Uterus (tissue), 2 donors: ENCODE data around the gene GSTT2B.
"Not testable (repeated sequence)": the region's sequence is repeated elsewhere in the genome, so short reads cannot be mapped to it uniquely, and the experiment has no call there.

Experiments used
- POLR2A ChIP-seq, 2 donors: fragments of 450-650 bp; IDR thresholded peaks; one replicate each; pipeline ENCODE4 v1.6.1; 2016; ENCODE audit warnings: antibody characterized with exemption in 2 of 2, mild to moderate bottlenecking in 1 of 2, moderate library complexity in 1 of 2
- TF ChIP-seq, protein P1 (sequence below), 4 experiments: fragments of 200-600 bp in 2 of 4; fragments of 450-650 bp in 2 of 4; sonication (generic) in 2 of 4; IDR thresholded peaks; one replicate each; pipeline ENCODE4 v1.5.1; 2016 to 2019; ENCODE audit warnings: antibody characterized with exemption in 4 of 4, mild to moderate bottlenecking in 2 of 4, moderate library complexity in 1 of 4

DNA sequence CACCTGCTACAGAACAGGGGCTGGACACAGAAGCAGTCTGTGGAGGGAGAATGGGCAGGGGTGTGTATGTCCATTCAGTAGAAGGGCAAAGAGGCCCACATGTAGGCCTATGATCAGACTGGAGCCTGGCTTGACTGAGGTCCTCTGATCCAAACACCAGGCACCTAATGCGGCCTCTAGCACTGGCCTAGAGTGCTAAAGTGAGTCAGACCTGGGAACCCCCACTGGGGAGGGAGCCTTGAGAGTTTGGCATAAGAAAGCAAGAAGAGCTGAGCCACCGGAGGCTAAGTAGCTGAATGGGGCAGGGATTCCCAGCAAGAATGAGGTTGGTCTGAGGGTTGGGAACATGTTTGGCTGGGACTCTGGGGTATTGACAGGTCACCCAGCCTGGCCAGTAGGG, 9.6 kb downstream of the GSTT2B start:
- TF ChIP-seq, protein P1, sequence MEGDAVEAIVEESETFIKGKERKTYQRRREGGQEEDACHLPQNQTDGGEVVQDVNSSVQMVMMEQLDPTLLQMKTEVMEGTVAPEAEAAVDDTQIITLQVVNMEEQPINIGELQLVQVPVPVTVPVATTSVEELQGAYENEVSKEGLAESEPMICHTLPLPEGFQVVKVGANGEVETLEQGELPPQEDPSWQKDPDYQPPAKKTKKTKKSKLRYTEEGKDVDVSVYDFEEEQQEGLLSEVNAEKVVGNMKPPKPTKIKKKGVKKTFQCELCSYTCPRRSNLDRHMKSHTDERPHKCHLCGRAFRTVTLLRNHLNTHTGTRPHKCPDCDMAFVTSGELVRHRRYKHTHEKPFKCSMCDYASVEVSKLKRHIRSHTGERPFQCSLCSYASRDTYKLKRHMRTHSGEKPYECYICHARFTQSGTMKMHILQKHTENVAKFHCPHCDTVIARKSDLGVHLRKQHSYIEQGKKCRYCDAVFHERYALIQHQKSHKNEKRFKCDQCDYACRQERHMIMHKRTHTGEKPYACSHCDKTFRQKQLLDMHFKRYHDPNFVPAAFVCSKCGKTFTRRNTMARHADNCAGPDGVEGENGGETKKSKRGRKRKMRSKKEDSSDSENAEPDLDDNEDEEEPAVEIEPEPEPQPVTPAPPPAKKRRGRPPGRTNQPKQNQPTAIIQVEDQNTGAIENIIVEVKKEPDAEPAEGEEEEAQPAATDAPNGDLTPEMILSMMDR (IDR thresholded peaks at IDR 0.05) = not testable (repeated sequence)
- not testable (repeated sequence) for TF ChIP-seq POLR2A (IDR thresholded peaks at IDR 0.05)
